Measurements from ENCODE around the gene NRM. TPM values are rescaled to one million over a fixed set of nuclear protein-coding genes. Genes with fewer than 3 reads are reported as not detected.

Gene NRM
- total RNA-seq, 4 donors from 2014 or later, result 6.0 to 13.3 (median 6.9) TPM

DNA sequence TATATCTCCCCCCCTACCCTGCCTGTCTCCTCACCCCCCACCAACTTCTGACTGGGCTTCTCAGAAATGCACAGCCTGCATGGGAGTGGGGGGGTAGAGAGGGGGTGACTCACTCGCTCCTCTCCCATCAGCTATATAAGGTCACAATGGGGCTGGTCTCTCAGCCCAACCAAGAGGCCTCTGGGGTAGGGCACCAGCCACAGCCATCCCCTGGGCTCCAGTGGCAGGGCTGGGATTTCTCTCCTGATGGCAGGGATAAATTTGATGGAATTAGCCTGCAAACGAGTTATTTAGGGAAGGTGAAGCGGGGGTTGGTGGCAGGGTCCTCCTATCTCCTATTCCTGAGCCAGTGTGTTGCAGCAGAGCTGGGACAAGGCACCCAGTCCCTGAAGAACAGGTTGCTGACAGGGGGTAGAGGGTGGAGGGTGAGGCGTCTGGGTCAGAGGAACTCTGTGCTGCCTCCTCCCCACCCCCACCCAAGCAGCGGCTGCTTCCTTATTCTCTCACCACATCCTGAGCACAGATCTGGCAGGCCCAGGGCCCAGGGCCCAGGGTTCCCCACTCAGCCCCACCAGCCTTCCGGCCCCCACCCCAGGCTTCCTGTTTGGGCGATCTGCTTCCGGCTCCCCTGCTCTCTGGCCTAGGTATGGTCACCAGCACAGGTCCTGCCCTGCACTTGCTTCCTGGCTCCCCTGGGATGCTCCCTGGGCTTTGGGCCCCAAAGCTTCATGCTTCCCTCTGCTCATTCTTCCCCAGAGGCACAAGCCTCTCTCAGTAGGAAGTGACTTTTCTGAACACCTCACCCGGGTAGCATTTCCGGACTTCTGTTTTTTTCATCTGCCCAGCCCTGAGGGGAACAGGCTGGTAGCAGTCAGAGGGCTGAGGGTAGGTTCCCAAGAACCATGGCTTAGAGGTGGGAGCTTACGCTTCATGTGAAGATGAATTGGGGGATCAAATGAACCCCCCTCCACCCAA is 8.4 kb downstream of the NRM start:
- TF ChIP-seq POLR2A (IDR thresholded peaks at IDR 0.05) (peak; percentile 25 to 53), CTCF (IDR thresholded peaks at IDR 0.05) (no peak), EP300 (IDR thresholded peaks at IDR 0.05) (peak in 1 of 2 donors; percentile 13)
- Histone ChIP-seq H3K4me3 (peak overlapping the region; percentile 73 to 92 (median 83)), H3K9me3 (no peaks in the 10 kb centered on the region), H3K27me3 (no peaks in the 10 kb centered on the region), H3K36me3 (peaks cover 2 to 32% (median 3%) of the 10 kb centered on the region in 3 donors), H3K27ac (peak overlapping the region; percentile 97 to 99 (median 98)), H3K4me1 (peaks cover 0 to 78% (median 54%) of the 10 kb centered on the region in 4 donors)
- DNase-seq (ENCODE audit: low spot score in 2 of 2), result peak; percentile 59 to 61
- WGBS, 2 donors, result 6 to 7% methylated on average over 11 of the region's 11 CpGs

DNA sequence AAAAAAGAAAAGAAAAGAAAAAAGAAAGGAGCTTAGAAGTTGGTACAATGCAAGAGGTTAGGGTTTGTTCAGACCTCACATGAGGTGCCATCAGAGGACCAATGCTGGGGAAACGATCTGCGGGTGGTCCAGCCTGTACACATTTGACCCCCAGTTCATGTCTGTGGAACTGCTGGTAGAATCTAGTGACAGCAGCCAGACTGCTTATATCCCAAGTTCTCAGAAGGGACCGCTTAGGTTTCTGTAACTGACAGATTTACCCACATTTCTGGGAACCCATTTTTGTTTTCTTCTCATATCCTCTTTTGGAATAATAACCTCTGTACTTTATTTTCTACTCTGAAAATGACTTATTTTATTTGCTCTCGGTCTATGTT is 9.0 kb downstream of the NRM start:
- TF ChIP-seq CTCF (IDR thresholded peaks at IDR 0.05) (no peak), POLR2A (IDR thresholded peaks at IDR 0.05) (no peak), EP300 (IDR thresholded peaks at IDR 0.05) (no peak)
- WGBS, 2 donors, result 12 to 23% methylated on average over 4 of the region's 4 CpGs
- no peaks in the 10 kb centered on the region for H3K27me3 ChIP-seq
- no peak for DNase-seq (ENCODE audit: low spot score in 2 of 2)
- H3K4me1 ChIP-seq, result peaks cover 0 to 78% (median 54%) of the 10 kb centered on the region in 4 donors
- peak overlapping the region; percentile 97 to 99 (median 98) for H3K27ac ChIP-seq
- peaks cover 3 to 38% (median 9%) of the 10 kb centered on the region in 3 donors for H3K36me3 ChIP-seq
- no peaks in the 10 kb centered on the region for H3K9me3 ChIP-seq
- peak overlapping the region in 3 of 4 donors; percentile 73 to 92 (median 83) for H3K4me3 ChIP-seq

- WGBS, 2 donors, result 45 to 47% methylated on average over 7 of the region's 7 CpGs
- Histone ChIP-seq H3K27ac (peak overlapping the region; percentile 67 to 99 (median 84)), H3K4me3 (peak overlapping the region in 3 of 4 donors; percentile 3 to 92 (median 9)), H3K9me3 (no peaks in the 10 kb centered on the region), H3K27me3 (no peaks in the 10 kb centered on the region), H3K4me1 (peaks cover 0 to 65% (median 48%) of the 10 kb centered on the region in 4 donors), H3K36me3 (peaks cover 5 to 52% (median 13%) of the 10 kb centered on the region in 3 donors)
- TF ChIP-seq EP300 (IDR thresholded peaks at IDR 0.05) (no peak), POLR2A (IDR thresholded peaks at IDR 0.05) (no peak), CTCF (IDR thresholded peaks at IDR 0.05) (no peak)
- DNase-seq (ENCODE audit: low spot score in 2 of 2), result no peak
These were observed 10.8 kb downstream of the NRM start for GRCh38 chr6:30679765-30680535.

- Histone ChIP-seq H3K9me3 (no peaks in the 10 kb centered on the region), H3K36me3 (peaks cover 5 to 52% (median 13%) of the 10 kb centered on the region in 3 donors), H3K27ac (peak overlapping the region; percentile 67 to 99 (median 84)), H3K4me3 (peak overlapping the region in 2 of 4 donors; percentile 9 to 34), H3K27me3 (no peaks in the 10 kb centered on the region), H3K4me1 (peaks cover 0 to 57% (median 45%) of the 10 kb centered on the region in 4 donors)
- TF ChIP-seq EP300 (IDR thresholded peaks at IDR 0.05), result peak in 1 of 2 donors; percentile 70
- peak; percentile 88 to 98 (median 96) for TF ChIP-seq CTCF (IDR thresholded peaks at IDR 0.05)
- no peak for TF ChIP-seq POLR2A (IDR thresholded peaks at IDR 0.05)
- peak; percentile 69 to 76 for DNase-seq (ENCODE audit: low spot score in 2 of 2)
- WGBS, 2 donors, result 6% methylated on average over 30 to 31 of the region's 31 CpGs
These were observed 11.6 kb downstream of the NRM start for GRCh38 chr6:30678964-30679726.
